ENCODE results near the gene TESK1.

- no peak for TF ChIP-seq EZH2 (IDR thresholded peaks at IDR 0.05; ENCODE audit: insufficient read depth, low read length)
- TF ChIP-seq CTCF (IDR thresholded peaks at IDR 0.05; ENCODE audit: insufficient read depth, low read depth, low read length), result no peak
These were observed 54.3 kb downstream of the TESK1 start for GRCh38 chr9:35659340-35659739.
